ENCODE data around the gene CCL14. TPM values are rescaled to one million over a fixed set of nuclear protein-coding genes. Genes with fewer than 3 reads are reported as not detected.

CCL14 gene
- total and polyA plus RNA-seq, 2 of the 13 experiments (the other 11 are each of a cell fraction or from before 2014, with no cell fraction given), result 1.1 to 1.7 TPM

- TF ChIP-seq SOX6 (IDR thresholded peaks at IDR 0.05), result no peak
- TF ChIP-seq SOX6 (CRISPR knock-in tag; IDR thresholded peaks at IDR 0.05), result peak; percentile 90
- TF ChIP-seq HDAC2 (CRISPR knock-in tag; IDR thresholded peaks at IDR 0.05), result no peak
- no peak for TF ChIP-seq NFIC (IDR thresholded peaks at IDR 0.05; ENCODE audit: low read length)
- no peak for TF ChIP-seq TEAD3 (CRISPR knock-in tag; optimal IDR thresholded peaks at IDR 0.05; ENCODE audit: borderline replicate concordance)
- no peak for TF ChIP-seq XBP1 (CRISPR knock-in tag; IDR thresholded peaks at IDR 0.05)
- no peak for TF ChIP-seq NFYB (CRISPR knock-in tag; IDR thresholded peaks at IDR 0.05)
- TF ChIP-seq ZNF816 (CRISPR knock-in tag; IDR thresholded peaks at IDR 0.05; ENCODE audit: borderline replicate concordance), result no peak
- 0 out of 2 replicates have a peak, but pooled peaks have one; percentile 26 for TF ChIP-seq BHLHE40 (IDR thresholded peaks at IDR 0.05; ENCODE audit: low read length)
- no peak for TF ChIP-seq ZBTB7A (CRISPR knock-in tag; IDR thresholded peaks at IDR 0.05)
- TF ChIP-seq HDAC1 (CRISPR knock-in tag; IDR thresholded peaks at IDR 0.05), result peak; percentile 50; the same call in 1 of the 2 replicates
- no peak for TF ChIP-seq ISX (CRISPR knock-in tag; conservative IDR thresholded peaks at IDR 0.05)
- TF ChIP-seq ATF2 (CRISPR knock-in tag; IDR thresholded peaks at IDR 0.05), result no peak
- peak; percentile 70 for TF ChIP-seq ARID5B (CRISPR knock-in tag; IDR thresholded peaks at IDR 0.05)
- no peak for TF ChIP-seq ZNF101 (CRISPR knock-in tag; IDR thresholded peaks at IDR 0.05; ENCODE audit: borderline replicate concordance, low read depth)
- TF ChIP-seq SMYD3 (CRISPR knock-in tag; IDR thresholded peaks at IDR 0.05), result no peak
- TF ChIP-seq ZNF142 (CRISPR knock-in tag; IDR thresholded peaks at IDR 0.05), result no peak
- TF ChIP-seq HMGA1 (CRISPR knock-in tag; conservative IDR thresholded peaks at IDR 0.05), result no peak
- no peak for TF ChIP-seq SSRP1 (CRISPR knock-in tag; IDR thresholded peaks at IDR 0.05)
- TF ChIP-seq EED (CRISPR knock-in tag; IDR thresholded peaks at IDR 0.05), result no peak
- no peak for TF ChIP-seq ARNTL (CRISPR knock-in tag; IDR thresholded peaks at IDR 0.05)
These were observed 4.6 kb downstream of the CCL14 start (continued) for GRCh38 chr17:35981908-35982330.
